Mesodermal cell (in vitro differentiated cells): ENCODE measurements around the gene UGT1A5.

ENCODE experiments used
- H3K27ac ChIP-seq: 2 replicates; pipeline ENCODE4 v1.7.0; 2013; ENCODE audit warnings: mild to moderate bottlenecking, low read depth, low read length, moderate library complexity; ENCODE audit not compliant: severe bottlenecking
- H3K36me3 ChIP-seq: 2 replicates; pipeline ENCODE4 v1.7.1; 2013; ENCODE audit warnings: mild to moderate bottlenecking, low read length, moderate library complexity; ENCODE audit not compliant: control insufficient read depth, insufficient read depth
- H3K4me1 ChIP-seq: one replicate; pipeline ENCODE4 v1.7.1; 2013; ENCODE audit warnings: mild to moderate bottlenecking, low read length; ENCODE audit not compliant: insufficient read depth, control insufficient read depth, poor library complexity, severe bottlenecking
- H3K4me3 ChIP-seq: 2 replicates; pipeline ENCODE4 v1.7.0; 2013; ENCODE audit warnings: low read length, control low read depth, mild to moderate bottlenecking; ENCODE audit not compliant: insufficient read depth, poor library complexity, severe bottlenecking; ENCODE audit errors: extremely low read depth
- H3K9me3 ChIP-seq: 2 replicates; pipeline ENCODE4 v1.7.1; 2013; ENCODE audit warnings: mild to moderate bottlenecking, low read length, moderate library complexity; ENCODE audit not compliant: control insufficient read depth
- WGBS, 2 experiments: methylation state at CpG; one replicate each; pipeline ENCODE4 v1.1.5; 2013; ENCODE audit warnings: missing lambda C conversion rate in 2 of 2; ENCODE audit not compliant: insufficient coverage in 2 of 2; 5-methylcytosine and 5-hydroxymethylcytosine counted together

Gene UGT1A5

GRCh38 chr2:233764264-233764663 lies 51.6 kb downstream of the UGT1A5 start:
- Histone ChIP-seq H3K4me3 (no peak overlapping the region), H3K9me3 (no peaks in the 10 kb centered on the region), H3K4me1 (no peaks in the 10 kb centered on the region), H3K36me3 (no peaks in the 10 kb centered on the region), H3K27ac (no peak overlapping the region)
- 86% methylated on average over 5 to 7 of the region's 7 CpGs for WGBS, 2 experiments

DNA sequence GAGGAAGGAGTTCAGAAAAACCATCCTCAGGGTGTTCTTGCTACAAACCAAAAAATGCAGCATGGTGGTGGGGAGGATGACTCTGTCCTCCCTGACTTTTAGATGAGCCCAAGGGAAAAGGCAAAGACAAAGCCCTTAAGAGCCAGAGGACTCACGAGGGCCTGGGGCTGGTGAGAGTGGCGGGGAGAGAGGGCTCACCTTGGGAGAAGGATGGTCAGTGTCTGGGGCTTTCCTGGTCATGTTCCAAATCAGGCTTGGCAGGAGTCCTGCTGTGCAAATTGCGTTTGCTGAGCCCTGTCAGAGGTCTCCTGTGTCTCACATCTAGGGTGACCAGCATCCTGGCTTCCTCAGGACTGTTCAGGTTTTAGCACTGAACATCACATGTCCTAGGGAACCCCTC lies 52.1 kb downstream of the UGT1A5 start:
- no peak overlapping the region for H3K4me3 ChIP-seq
- H3K4me1 ChIP-seq: no peaks in the 10 kb centered on the region
- H3K27ac ChIP-seq: no peak overlapping the region
- H3K36me3 ChIP-seq: no peaks in the 10 kb centered on the region
- WGBS, 2 experiments: 67 to 79% methylated on average over 1 to 3 of the region's 3 CpGs
- no peaks in the 10 kb centered on the region for H3K9me3 ChIP-seq

GRCh38 chr2:233766416-233766815 lies 53.7 kb downstream of the UGT1A5 start:
- H3K36me3 ChIP-seq: no peaks in the 10 kb centered on the region
- H3K4me1 ChIP-seq: no peaks in the 10 kb centered on the region
- 80 to 89% methylated on average over 1 to 2 of the region's 4 CpGs for WGBS, 2 experiments
- H3K9me3 ChIP-seq: no peaks in the 10 kb centered on the region
- H3K27ac ChIP-seq: no peak overlapping the region
- no peak overlapping the region for H3K4me3 ChIP-seq

- no peak overlapping the region for H3K4me3 ChIP-seq
- H3K4me1 ChIP-seq: no peaks in the 10 kb centered on the region
- no peaks in the 10 kb centered on the region for H3K36me3 ChIP-seq
- H3K27ac ChIP-seq: no peak overlapping the region
- no peaks in the 10 kb centered on the region for H3K9me3 ChIP-seq
- WGBS, 2 experiments: 66 to 73% methylated on average over 1 to 3 of the region's 4 CpGs
Observed at GRCh38 chr2:233768076-233768475, 55.4 kb downstream of the UGT1A5 start.

DNA sequence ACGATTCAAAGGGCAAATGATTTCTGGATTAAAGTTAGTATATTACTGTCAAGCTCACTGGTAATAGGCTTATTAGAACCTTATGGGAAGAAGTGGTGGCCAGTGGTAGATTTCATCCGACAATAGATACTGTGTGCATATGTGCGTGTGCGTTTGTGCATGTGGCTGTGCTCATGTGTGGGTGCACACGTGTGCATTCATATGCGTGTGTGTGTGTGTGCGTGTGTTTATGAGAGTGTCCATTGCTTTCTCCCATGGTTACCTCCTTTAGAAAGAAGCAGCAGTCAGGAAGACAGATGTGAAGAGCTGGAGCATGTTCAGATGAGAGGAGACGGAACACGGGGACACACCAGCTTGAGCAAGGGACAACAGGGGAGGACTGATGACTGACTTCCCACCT lies 56.6 kb downstream of the UGT1A5 start:
- Histone ChIP-seq H3K9me3 (no peaks in the 10 kb centered on the region), H3K4me1 (no peaks in the 10 kb centered on the region), H3K36me3 (no peaks in the 10 kb centered on the region), H3K4me3 (no peak overlapping the region), H3K27ac (no peak overlapping the region)
- 89 to 94% methylated on average over 9 of the region's 9 CpGs for whole genome bisulfite sequencing, 2 experiments

DNA sequence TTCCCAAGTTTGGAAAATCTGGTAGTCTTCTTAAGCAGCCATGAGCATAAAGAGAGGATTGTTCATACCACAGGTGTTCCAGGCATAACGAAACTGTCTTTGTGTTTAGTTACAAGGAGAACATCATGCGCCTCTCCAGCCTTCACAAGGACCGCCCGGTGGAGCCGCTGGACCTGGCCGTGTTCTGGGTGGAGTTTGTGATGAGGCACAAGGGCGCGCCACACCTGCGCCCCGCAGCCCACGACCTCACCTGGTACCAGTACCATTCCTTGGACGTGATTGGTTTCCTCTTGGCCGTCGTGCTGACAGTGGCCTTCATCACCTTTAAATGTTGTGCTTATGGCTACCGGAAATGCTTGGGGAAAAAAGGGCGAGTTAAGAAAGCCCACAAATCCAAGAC lies 59.4 kb downstream of the UGT1A5 start:
- H3K36me3 ChIP-seq: no peaks in the 10 kb centered on the region
- no peak overlapping the region for H3K4me3 ChIP-seq
- WGBS, 2 experiments: 89 to 95% methylated on average over 14 to 15 of the region's 16 CpGs
- H3K4me1 ChIP-seq: no peaks in the 10 kb centered on the region
- no peak overlapping the region for H3K27ac ChIP-seq
- peaks cover 4% of the 10 kb centered on the region for H3K9me3 ChIP-seq

DNA sequence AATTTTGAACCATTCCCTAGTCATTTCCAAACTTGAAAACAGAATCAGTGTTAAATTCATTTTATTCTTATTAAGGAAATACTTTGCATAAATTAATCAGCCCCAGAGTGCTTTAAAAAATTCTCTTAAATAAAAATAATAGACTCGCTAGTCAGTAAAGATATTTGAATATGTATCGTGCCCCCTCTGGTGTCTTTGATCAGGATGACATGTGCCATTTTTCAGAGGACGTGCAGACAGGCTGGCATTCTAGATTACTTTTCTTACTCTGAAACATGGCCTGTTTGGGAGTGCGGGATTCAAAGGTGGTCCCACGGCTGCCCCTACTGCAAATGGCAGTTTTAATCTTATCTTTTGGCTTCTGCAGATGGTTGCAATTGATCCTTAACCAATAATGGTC lies 59.9 kb downstream of the UGT1A5 start:
- no peaks in the 10 kb centered on the region for H3K4me1 ChIP-seq
- peaks cover 4% of the 10 kb centered on the region for H3K9me3 ChIP-seq
- 88 to 90% methylated on average over 4 to 5 of the region's 5 CpGs for WGBS, 2 experiments

GRCh38 chr2:233773854-233774253 lies 61.1 kb downstream of the UGT1A5 start:
- H3K9me3 ChIP-seq: peaks cover 4% of the 10 kb centered on the region
- WGBS, 2 experiments: 93 to 100% methylated on average over 3 to 5 of the region's 5 CpGs
- no peaks in the 10 kb centered on the region for H3K4me1 ChIP-seq
- H3K4me3 ChIP-seq: no peak overlapping the region
- H3K36me3 ChIP-seq: no peaks in the 10 kb centered on the region
- no peak overlapping the region for H3K27ac ChIP-seq

More for the DNA sequence above, 59.9 kb downstream of the UGT1A5 start:
- no peak overlapping the region for H3K27ac ChIP-seq
- no peak overlapping the region for H3K4me3 ChIP-seq
- no peaks in the 10 kb centered on the region for H3K36me3 ChIP-seq

- Histone ChIP-seq H3K9me3 (peaks cover 4% of the 10 kb centered on the region), H3K4me3 (no peak overlapping the region), H3K4me1 (no peaks in the 10 kb centered on the region), H3K36me3 (no peaks in the 10 kb centered on the region), H3K27ac (no peak overlapping the region)
- WGBS, 2 experiments: 87 to 89% methylated on average over 5 to 6 of the region's 6 CpGs
Observed at GRCh38 chr2:233775414-233775813, 62.7 kb downstream of the UGT1A5 start.

DNA sequence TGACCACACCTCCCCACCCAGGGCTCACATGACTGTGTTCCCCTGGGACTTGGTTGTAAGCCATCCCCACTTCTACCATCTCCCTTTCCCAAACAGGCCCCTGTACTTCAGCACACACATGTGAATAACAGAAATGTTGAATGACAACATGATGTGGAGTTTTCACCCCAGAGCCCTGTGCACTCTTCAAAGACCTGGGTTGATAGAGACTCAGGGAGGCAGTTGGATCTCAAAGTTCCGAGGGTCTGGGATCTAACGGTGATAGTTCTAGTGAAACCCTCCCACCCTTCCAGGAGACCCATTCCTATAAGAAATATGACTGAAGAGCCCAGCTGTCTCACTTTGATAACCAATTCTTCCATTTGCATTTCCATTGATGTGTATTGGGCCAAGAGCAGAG lies 65.3 kb downstream of the UGT1A5 start, which contains the start of gene MROH2A:
Gene MROH2A (plus strand): TSS at position 301 of the 400 bp plus-strand sequence. CDS start 1,029 bp downstream, outside the sequence.
- Histone ChIP-seq H3K27ac (no peak within 1 kb of the TSS), H3K4me3 (no peak within 1 kb of the TSS), H3K4me1 (no peaks in the 10 kb centered on the region), H3K36me3 (no peaks in the 10 kb centered on the region), H3K9me3 (peaks cover 4% of the 10 kb centered on the region)
- WGBS, 2 experiments: 50 to 80% methylated on average over 1 to 2 of the region's 2 CpGs

- Histone ChIP-seq H3K4me3 (no peak overlapping the region), H3K36me3 (no peaks in the 10 kb centered on the region)
Observed at GRCh38 chr2:233779722-233780121, 67.0 kb downstream of the UGT1A5 start.

More at GRCh38 chr2:233779722-233780121, 67.0 kb downstream of the UGT1A5 start:
- Histone ChIP-seq H3K9me3 (peaks cover 4% of the 10 kb centered on the region), H3K27ac (no peak overlapping the region), H3K4me1 (no peaks in the 10 kb centered on the region)
- WGBS, 2 experiments: 91 to 96% methylated on average over 3 of the region's 4 CpGs
